HG02610 (cell line): ENCODE results near the gene GSTCD.
"Not testable (repeated sequence)": the region's sequence is repeated elsewhere in the genome, so short reads cannot be mapped to it uniquely, and the experiment has no call there.

ENCODE experiments used
- ATAC-seq: cut with Tn5 transposase; IDR thresholded peaks from one replicate; pipeline ENCODE4 v1.9.1; 2021; ENCODE audit warnings: mild to moderate bottlenecking, moderate library complexity; ENCODE audit not compliant: unreplicated experiment

GSTCD gene

DNA sequence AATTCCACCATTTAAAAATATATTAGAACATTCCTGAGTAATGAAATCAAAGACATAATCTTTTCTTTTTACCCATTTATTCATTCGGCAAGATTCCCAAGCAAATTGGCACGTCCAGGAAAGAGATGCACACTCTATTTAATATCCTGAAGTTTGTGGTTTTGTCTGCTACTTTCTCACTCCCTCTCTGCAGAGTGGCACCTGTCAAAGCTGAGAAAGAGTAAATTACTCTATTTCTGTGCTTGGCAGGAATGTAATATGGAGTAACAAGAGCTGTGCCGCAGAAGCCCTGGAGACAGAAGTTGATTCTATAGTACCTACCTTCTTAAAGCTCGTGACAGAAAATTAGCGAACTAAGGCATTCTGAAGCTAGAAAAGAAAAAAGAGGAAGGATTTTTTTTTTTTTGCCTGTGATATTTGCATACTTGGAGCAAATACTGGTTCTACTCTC lies 5.5 kb downstream of the GSTCD start:
- peak; percentile 45 for ATAC-seq

DNA sequence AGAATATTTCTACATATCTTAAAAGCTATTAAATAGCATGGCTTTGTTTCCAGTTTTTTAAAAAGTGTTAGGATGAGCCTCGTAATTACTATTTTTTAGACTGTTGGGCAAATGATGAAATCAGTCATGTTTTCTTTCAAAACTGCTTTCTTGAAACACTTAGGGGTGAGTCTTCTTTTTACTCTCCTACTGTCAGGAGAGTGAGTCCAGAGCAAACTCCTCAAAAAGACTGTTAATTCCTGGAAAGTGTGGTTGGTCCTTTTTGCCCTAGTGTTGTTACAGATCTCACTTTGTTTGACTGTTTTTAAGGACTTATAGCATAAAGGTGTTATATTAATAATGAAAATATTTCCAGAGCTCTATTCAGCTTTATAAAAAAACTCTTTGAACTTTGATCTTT lies 6.3 kb downstream of the GSTCD start:
- no peak for ATAC-seq

DNA sequence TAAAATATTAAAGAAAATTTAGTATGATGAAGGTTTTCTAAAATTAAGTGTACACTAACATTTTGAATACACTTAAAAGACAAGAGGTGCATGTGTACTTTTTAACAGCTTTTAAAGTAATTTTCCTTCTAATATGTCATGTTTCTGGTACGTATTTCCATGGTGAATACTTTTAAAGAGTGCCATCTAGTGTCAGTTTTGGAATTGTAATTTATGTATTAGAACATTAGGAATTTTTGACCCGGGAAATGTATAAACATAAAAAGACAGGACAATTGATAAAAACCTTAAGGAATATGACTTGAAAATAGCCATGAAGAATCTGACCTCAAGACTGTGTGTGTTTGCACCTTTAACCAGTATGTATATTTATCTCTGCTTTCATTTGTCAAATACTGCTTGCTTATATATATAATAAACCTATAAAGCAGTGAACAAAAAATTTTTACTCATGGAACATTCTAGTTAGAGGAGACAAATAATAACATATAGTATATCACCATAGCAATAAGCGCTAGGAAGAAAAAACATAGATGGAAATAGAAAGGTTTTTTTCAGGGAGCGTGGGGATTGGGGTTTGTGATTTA lies 7.2 kb downstream of the GSTCD start:
- no peak for ATAC-seq

GRCh38 chr4:105719204-105719603 lies 10.6 kb downstream of the GSTCD start:
- no peak for ATAC-seq

GRCh38 chr4:105725623-105726022 lies 17.0 kb downstream of the GSTCD start:
- ATAC-seq = no peak

DNA sequence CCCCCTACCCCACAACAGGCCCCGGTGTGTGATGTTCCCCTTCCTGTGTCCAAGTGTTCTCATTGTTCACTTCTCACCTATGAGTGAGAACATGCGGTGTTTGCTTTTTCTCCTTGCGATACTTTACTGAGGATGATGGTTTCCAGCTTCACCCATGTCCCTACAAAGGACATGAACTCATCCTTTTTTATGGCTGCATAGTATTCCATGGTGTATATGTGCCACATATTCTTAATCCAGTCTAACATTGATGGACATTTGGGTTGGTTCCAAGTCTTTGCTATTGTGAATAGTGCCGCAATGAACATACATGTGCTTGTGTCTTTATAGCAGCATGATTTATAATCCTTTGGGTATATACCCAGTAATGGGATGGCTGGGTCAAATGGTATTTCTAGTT lies 21.3 kb downstream of the GSTCD start:
- ATAC-seq = not testable (repeated sequence)

GRCh38 chr4:105735217-105735616 lies 26.6 kb downstream of the GSTCD start:
- ATAC-seq = not testable (repeated sequence)

DNA sequence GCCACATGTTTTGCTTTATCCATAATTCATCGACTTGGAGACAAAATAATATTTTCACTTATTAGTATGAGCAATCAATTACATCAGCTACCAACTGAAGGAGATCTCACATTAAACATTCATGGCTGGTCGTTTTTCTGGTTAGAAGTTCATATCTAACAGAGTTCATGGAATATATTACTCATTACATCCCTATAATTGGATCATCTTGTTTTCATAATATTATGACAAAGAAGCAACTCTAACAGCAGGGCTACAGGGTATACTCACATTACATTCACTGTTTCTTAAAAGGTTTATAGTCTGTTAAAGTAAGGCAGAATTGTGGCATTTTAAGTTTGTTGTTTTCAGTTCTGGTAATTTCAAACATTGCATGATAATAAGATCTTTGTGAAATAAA lies 33.0 kb downstream of the GSTCD start:
- no peak for ATAC-seq

DNA sequence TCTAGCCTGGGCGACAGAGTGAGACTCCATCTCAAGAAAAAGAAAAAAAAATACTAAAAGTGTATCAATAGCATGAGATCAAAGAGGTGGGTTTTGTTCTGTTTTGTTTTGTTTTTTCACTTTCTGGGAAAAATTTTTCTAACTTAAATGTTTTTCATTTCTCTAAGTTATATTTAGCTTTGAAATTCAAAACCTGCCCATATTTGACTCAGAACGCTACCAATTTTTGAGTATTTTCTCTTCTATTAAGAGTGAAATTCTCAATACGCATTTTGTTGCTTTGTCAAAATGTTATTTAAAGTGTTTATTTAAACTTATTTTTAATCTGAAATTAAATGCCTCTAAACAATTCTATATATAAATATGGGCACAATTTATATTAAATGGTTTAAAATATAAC lies 39.6 kb downstream of the GSTCD start:
- ATAC-seq = no peak

DNA sequence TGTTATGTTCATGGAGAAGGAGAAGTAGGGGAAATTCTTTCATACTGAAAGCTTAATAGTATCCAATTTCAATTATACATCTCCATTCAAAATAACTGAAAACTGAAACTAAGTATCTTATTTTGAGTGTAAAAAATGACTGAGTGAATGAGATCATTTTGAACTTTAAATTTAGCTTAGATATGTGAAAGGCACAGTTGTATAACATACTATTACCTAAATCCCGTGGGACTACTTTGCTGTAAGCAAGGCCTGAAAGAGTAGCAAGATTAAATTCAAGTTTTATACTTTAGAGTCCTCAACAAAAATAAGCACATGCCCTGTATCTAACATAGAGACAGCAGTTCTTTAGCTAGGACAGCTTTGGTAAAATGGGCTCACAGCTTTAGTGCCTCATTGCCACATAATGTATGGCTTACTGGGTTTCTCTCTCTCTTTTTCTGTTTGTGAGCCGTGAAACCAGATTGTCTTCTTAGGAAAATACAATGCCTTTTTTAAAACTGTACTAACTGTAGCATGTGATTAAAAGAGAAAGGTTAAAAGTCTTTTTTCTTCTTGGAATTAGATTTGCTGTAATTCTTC lies 43.2 kb downstream of the GSTCD start:
- no peak for ATAC-seq

DNA sequence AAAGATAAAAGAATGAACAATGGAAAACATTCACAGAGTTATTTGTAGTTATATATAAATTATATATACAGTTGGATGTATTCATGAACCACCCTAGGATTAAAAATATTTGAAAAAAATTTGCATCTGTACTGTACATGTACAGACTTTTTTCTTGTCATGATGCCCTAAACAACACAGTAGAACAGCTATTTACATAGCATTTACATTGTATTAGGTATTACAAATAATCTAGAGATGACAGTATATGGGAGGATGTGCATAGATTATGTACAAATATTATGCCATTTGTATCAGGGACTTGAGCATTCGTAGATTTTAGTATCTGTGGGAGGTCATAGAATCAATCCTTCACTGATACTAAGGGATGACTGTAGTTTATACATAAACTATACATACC lies 44.8 kb downstream of the GSTCD start:
- ATAC-seq = no peak

DNA sequence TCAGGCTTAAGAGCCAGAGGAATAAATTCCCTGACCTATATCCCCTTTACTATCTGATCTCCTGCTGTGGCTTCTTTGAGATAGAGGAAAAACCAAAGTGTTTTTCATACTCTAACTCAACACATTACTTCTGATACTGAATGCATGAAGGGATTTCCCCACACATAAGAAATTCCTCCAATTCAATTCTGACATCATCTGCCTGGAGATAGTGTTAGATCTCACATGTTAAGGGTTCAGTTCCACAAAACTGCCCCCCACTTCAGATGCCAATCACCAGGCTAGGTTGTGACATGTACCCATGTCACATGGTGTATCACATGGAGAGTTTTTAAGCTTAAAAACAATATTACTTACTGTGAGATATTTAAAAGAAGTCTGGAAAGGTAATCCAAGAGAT lies 46.8 kb downstream of the GSTCD start:
- ATAC-seq = no peak

DNA sequence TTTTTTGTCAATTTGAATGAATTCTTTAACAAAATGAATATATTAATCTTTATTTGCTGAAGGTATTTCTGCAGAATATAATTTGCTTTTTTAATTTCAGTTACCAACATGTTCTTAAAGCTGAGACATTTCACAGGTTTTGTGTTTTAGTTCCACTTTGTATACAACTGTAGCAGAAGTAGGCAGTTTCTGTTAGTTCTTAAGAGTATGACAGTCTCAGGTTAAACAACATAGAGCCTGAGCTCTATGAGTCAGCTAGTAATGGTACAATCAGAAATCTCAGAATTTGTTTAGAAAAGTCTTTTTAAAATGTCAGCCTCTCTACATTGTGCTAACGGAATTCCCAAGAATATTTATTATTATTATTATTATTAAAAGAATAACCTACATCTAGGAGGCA lies 50.4 kb downstream of the GSTCD start:
- no peak for ATAC-seq

DNA sequence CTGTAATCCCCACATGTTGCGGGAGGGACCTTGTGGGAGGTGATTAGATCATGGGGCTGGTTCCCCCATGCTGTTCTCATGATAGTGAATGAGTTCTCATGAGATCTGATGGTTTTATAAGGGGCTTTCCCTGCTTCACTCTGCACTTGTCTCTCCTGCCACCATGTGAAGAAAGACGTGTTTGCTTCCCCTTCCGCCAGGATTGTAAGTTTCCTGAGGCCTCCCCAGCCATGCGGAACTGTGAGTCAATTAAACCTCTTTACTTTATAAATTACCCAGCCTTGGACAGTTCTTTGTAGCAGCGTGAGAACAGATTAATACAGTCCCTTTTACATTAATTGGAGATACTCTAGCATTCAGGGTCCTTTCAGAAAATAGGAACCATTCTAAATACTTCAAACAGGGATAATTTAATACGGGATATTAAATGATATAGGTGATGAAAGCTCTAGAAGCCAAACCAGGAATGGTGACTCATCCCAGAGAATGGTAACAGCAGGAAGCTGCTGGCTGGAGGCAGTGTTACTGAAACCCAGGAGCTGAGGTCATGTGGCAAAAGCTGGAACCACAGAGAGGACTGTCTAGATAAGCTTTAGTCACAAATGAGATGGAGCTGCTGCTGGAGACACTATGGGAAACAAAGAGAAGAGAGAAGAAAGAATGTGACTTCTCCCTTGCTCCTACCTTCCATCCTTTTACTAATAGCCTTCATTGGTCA lies 57.3 kb downstream of the GSTCD start:
- ATAC-seq = no peak

DNA sequence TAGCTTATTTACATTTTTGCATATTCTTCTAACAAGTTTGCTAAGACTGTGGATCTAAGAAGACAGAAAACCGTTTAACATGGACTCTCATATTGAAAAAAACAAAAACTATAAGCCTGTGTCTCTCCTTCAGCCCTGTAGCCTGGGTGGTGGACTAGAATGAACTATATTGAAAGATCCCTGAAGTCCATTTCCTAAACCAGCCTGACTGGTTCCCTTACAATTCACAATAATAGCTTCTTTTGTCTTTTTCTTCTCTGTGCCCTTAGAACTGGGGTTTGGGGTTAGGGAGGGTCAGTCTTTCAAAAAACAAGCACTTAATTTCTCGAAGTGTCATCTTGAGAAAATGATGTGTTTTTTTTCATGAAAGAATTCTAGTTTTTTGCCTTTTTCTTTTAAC lies 59.0 kb downstream of the GSTCD start:
- ATAC-seq = no peak

GRCh38 chr4:105770524-105770923 lies 61.9 kb downstream of the GSTCD start:
- not testable (repeated sequence) for ATAC-seq

GRCh38 chr4:105772065-105772464 lies 63.5 kb downstream of the GSTCD start:
- not testable (repeated sequence) for ATAC-seq

- ATAC-seq = not testable (repeated sequence)
Measured at GRCh38 chr4:105775760-105776415, 67.3 kb downstream of the GSTCD start.

DNA sequence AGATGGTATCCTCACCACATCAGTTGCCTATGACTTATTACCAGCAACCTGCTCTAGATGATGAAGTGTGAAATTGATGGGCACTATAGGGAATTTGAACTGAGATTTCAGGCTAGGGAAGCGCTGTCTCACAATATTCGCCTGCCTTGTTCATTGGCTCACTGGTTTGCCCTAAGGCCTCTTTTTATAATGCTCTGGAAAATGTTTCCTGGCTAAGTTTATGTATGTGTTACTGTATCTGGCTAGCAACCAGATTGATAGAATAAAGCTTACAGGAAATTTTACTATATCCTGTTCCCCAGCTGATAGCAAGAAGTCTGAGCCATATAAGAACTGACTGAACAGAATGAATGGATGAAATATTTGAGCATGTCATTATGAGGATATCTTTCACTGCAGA lies 71.6 kb downstream of the GSTCD start:
- ATAC-seq = no peak

DNA sequence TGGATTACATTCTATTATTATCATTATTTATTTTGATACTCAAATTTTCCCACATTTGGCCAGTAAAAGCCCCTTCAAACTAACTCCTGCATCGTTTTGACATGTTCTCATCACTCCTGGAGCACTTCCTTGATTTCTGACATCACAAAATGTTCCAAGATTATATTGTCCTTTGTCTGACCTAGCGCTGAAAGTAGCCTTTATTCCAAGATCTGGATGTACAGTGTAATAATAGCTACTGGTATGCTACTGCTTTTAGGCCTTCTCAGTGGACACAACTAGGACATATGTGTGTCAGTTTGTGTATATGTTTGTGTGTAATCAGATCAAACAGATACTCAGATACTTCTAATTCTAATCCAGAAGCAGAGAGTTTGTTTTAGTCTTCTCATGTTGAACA lies 76.2 kb downstream of the GSTCD start:
- no peak for ATAC-seq

- ATAC-seq = no peak
Measured at GRCh38 chr4:105785792-105786191, 77.2 kb downstream of the GSTCD start.

- ATAC-seq = no peak
Measured at GRCh38 chr4:105786748-105787147, 78.2 kb downstream of the GSTCD start.
